Measurements from ENCODE around the gene SYPL1.

DNA sequence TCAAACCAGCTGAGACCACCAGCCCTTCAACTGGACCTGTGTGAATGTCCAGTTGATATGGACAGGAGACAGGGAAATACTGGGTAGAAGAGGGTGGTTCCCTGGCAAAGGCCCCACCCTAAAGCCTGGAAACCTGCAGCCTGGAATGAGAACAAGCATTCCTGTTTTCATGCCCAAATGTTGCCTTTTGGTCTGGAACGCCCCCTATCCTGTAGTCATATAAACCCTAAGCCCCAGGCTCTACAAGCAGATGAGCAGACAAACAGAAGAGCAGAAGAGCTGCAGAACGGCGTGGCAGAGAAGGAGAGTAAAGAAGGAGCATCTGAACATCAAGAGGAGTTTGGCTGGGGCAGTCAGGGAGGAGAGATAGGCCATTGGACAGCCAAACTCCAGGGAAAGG is 38.4 kb downstream of the SYPL1 start:
- TF ChIP-seq POLR2AphosphoS5 (IDR thresholded peaks at IDR 0.05; ENCODE audit: low read depth): no peak
- TF ChIP-seq, protein P1, sequence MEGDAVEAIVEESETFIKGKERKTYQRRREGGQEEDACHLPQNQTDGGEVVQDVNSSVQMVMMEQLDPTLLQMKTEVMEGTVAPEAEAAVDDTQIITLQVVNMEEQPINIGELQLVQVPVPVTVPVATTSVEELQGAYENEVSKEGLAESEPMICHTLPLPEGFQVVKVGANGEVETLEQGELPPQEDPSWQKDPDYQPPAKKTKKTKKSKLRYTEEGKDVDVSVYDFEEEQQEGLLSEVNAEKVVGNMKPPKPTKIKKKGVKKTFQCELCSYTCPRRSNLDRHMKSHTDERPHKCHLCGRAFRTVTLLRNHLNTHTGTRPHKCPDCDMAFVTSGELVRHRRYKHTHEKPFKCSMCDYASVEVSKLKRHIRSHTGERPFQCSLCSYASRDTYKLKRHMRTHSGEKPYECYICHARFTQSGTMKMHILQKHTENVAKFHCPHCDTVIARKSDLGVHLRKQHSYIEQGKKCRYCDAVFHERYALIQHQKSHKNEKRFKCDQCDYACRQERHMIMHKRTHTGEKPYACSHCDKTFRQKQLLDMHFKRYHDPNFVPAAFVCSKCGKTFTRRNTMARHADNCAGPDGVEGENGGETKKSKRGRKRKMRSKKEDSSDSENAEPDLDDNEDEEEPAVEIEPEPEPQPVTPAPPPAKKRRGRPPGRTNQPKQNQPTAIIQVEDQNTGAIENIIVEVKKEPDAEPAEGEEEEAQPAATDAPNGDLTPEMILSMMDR (IDR thresholded peaks at IDR 0.05; ENCODE audit: insufficient read depth, low read length): no peak
- TF ChIP-seq, protein P2, sequence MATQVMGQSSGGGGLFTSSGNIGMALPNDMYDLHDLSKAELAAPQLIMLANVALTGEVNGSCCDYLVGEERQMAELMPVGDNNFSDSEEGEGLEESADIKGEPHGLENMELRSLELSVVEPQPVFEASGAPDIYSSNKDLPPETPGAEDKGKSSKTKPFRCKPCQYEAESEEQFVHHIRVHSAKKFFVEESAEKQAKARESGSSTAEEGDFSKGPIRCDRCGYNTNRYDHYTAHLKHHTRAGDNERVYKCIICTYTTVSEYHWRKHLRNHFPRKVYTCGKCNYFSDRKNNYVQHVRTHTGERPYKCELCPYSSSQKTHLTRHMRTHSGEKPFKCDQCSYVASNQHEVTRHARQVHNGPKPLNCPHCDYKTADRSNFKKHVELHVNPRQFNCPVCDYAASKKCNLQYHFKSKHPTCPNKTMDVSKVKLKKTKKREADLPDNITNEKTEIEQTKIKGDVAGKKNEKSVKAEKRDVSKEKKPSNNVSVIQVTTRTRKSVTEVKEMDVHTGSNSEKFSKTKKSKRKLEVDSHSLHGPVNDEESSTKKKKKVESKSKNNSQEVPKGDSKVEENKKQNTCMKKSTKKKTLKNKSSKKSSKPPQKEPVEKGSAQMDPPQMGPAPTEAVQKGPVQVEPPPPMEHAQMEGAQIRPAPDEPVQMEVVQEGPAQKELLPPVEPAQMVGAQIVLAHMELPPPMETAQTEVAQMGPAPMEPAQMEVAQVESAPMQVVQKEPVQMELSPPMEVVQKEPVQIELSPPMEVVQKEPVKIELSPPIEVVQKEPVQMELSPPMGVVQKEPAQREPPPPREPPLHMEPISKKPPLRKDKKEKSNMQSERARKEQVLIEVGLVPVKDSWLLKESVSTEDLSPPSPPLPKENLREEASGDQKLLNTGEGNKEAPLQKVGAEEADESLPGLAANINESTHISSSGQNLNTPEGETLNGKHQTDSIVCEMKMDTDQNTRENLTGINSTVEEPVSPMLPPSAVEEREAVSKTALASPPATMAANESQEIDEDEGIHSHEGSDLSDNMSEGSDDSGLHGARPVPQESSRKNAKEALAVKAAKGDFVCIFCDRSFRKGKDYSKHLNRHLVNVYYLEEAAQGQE (IDR thresholded peaks at IDR 0.05; ENCODE audit: insufficient replicate concordance, low read depth): no peak

Data from HL-60 (cell line).